C4-2B (cell line): Measurements from ENCODE around the gene BGLAP.

Experiments
- ZFX ChIP-seq: fragments of 450-650 bp; IDR thresholded peaks from 2 replicates; pipeline ENCODE4 v1.6.1; 2017
- TF ChIP-seq, protein P1 (sequence below): fragments of 450-650 bp; conservative IDR thresholded peaks from 2 replicates; pipeline ENCODE4 v1.5.1; 2017; ENCODE audit warnings: mild to moderate bottlenecking

DNA sequence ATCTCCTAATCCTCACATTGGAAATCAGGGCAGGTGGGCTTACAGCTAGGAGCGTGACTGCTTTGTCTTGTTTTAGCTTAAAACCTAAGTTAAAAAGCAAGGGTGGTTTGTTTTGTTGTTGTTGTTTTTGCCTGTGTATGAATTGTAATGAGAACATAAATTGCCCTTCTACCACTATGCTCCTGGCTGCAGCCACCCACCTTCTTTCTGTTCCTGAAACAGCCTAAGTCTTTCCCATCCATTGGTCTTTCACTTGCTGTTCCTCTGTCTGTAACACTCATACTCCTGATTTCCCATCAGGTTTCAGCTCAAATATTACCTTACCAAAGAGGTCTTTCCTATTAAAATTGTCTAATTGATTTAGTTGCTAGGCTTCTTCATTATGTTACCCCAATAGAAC lies 41.5 kb downstream of the BGLAP start:
- TF ChIP-seq, protein P1, sequence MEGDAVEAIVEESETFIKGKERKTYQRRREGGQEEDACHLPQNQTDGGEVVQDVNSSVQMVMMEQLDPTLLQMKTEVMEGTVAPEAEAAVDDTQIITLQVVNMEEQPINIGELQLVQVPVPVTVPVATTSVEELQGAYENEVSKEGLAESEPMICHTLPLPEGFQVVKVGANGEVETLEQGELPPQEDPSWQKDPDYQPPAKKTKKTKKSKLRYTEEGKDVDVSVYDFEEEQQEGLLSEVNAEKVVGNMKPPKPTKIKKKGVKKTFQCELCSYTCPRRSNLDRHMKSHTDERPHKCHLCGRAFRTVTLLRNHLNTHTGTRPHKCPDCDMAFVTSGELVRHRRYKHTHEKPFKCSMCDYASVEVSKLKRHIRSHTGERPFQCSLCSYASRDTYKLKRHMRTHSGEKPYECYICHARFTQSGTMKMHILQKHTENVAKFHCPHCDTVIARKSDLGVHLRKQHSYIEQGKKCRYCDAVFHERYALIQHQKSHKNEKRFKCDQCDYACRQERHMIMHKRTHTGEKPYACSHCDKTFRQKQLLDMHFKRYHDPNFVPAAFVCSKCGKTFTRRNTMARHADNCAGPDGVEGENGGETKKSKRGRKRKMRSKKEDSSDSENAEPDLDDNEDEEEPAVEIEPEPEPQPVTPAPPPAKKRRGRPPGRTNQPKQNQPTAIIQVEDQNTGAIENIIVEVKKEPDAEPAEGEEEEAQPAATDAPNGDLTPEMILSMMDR: no peak
- TF ChIP-seq ZFX: no peak
